Measurements from ENCODE around the gene GJC2.

Gene GJC2

DNA sequence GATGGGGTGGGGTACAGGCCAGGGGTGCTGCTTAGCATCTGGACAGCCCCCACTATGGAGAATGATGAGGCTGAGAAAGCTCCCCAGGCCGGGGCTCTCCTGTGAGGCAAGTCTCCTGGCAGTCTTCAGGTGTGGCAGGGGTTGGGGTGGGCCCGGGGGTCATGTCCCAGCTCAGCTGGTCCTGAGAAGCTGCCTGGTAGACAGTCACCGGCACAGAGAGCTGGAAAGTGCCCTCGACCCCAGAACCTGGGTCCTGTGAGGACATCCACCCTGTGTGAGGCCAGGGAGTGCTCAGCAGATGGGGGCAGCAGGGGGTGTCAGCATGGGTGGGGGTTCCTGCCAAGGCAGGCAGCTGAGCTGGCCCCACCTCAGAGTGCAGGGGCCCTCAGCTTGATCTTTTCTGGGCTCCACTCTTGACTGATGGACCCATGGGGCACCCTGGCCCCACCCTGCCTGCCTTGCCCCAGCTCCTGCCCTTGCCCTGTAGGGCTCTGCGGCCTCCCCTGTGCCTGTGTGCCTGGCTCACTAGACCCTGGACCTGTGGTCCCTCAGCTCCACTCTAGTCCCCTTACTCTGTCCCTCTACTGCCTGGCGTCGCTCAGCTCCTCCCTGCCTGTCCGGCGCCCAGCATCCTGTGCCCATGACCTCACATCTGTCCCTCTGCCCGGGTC lies 21.6 kb downstream of the GJC2 start:
- TF ChIP-seq TAF1 (IDR thresholded peaks at IDR 0.05; ENCODE audit: borderline replicate concordance, insufficient read depth, low read length) (no peak), FOXP2 (optimal IDR thresholded peaks at IDR 0.05; ENCODE audit: borderline replicate concordance, extremely low read depth, extremely low read length, insufficient read depth) (no peak), POLR2AphosphoS5 (IDR thresholded peaks at IDR 0.05; ENCODE audit: low read depth, low read length) (no peak), SIN3A (IDR thresholded peaks at IDR 0.05; ENCODE audit: borderline replicate concordance, insufficient read depth, low read length) (no peak)
- TF ChIP-seq, protein P1, sequence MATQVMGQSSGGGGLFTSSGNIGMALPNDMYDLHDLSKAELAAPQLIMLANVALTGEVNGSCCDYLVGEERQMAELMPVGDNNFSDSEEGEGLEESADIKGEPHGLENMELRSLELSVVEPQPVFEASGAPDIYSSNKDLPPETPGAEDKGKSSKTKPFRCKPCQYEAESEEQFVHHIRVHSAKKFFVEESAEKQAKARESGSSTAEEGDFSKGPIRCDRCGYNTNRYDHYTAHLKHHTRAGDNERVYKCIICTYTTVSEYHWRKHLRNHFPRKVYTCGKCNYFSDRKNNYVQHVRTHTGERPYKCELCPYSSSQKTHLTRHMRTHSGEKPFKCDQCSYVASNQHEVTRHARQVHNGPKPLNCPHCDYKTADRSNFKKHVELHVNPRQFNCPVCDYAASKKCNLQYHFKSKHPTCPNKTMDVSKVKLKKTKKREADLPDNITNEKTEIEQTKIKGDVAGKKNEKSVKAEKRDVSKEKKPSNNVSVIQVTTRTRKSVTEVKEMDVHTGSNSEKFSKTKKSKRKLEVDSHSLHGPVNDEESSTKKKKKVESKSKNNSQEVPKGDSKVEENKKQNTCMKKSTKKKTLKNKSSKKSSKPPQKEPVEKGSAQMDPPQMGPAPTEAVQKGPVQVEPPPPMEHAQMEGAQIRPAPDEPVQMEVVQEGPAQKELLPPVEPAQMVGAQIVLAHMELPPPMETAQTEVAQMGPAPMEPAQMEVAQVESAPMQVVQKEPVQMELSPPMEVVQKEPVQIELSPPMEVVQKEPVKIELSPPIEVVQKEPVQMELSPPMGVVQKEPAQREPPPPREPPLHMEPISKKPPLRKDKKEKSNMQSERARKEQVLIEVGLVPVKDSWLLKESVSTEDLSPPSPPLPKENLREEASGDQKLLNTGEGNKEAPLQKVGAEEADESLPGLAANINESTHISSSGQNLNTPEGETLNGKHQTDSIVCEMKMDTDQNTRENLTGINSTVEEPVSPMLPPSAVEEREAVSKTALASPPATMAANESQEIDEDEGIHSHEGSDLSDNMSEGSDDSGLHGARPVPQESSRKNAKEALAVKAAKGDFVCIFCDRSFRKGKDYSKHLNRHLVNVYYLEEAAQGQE (IDR thresholded peaks at IDR 0.05; ENCODE audit: insufficient read depth in 1 of 2, low read depth in 2 of 2, low read length in 2 of 2): no peak

DNA sequence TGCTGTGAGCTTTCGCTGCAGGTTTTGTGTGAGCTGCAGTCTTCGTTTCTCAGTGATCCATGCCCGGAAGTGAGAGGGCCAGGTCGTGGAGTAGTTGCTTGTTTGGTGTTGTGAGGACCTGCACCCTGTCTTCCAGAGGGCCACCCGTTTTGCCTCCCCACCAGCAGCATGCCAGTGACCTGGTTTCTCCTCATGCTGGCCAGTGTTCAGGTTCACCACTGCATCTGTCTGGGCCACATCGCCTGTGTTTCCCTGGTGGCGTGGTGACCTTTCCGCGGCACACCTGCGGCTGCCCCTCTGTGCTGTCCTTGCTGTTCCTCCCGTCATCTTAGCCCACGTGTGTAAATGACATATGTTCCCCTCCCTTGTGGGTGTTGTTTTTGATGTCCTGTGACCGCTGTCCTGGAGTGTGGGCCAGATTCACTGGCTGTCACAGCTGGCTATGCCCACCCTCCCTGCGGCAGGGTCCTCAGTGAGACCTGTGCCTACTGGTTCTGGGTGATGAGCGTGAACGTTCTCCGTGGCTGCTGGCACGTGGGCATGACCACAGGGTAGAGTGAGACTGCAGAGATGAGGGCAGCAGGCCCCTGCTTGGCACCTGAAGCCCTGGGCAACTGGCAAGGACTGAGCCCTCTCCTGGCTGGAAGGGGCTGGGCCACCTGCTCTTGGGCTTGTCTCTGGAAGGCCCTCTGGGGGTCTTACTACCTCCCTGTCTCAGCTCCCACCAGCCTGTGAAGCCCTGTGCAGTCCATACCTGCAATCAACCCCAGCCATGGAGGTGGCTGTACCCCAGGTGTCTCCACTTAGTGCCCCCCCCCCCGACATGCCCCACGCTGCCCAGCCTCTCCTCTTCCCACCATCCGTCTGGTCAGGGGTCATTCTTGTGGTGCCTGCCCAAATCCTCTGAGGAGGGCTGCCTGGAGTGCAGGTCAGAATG lies 23.1 kb downstream of the GJC2 start:
- no peak for TF ChIP-seq FOXP2 (optimal IDR thresholded peaks at IDR 0.05; ENCODE audit: borderline replicate concordance, extremely low read depth, extremely low read length, insufficient read depth)
- TF ChIP-seq POLR2AphosphoS5 (IDR thresholded peaks at IDR 0.05; ENCODE audit: low read depth, low read length): no peak
- TF ChIP-seq, protein P1 (IDR thresholded peaks at IDR 0.05; ENCODE audit: insufficient read depth in 1 of 2, low read depth in 2 of 2, low read length in 2 of 2): no peak
- TF ChIP-seq SIN3A (IDR thresholded peaks at IDR 0.05; ENCODE audit: borderline replicate concordance, insufficient read depth, low read length): no peak
- TF ChIP-seq TAF1 (IDR thresholded peaks at IDR 0.05; ENCODE audit: borderline replicate concordance, insufficient read depth, low read length): no peak

DNA sequence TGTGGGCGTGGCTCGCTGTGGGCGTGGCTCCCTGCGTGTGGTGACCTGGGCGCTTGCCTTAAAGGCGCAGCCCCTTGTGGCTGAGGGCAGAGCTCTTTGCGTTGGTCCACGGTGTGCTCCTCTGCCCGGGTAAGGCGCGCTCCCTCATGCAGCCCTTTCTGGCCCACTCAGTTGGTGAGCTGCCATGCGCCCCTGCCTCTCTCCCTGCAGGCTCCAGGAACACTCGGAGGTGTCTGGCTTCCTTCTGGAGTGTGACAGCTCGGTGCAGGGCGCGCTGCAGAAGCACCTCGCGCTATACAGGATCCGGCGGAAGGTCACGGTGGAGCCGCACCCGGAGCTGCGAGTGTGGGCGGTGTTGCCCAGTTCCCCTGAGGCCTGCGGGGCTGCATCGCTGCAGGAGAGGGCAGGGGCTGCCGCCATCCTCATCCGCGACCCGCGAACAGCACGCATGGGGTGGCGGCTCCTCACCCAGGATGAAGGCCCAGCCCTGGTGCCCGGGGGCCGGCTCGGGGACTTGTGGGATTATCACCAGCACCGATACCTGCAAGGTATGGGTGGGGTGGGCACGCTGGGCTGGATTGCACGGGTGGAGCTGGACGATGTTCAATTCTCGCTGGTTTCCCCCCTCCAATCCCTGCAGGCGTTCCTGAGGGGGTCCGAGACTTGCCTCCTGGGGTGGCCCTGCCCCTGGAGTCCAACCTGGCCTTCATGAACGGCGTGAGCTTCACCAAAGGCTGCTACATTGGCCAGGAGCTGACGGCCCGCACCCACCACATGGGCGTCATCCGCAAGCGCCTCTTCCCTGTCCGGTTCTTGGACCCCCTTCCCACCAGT lies 25.0 kb downstream of the GJC2 start:
- TF ChIP-seq TAF1 (IDR thresholded peaks at IDR 0.05; ENCODE audit: borderline replicate concordance, insufficient read depth, low read length) (no peak), POLR2AphosphoS5 (IDR thresholded peaks at IDR 0.05; ENCODE audit: low read depth, low read length) (no peak), SIN3A (IDR thresholded peaks at IDR 0.05; ENCODE audit: borderline replicate concordance, insufficient read depth, low read length) (no peak)

DNA sequence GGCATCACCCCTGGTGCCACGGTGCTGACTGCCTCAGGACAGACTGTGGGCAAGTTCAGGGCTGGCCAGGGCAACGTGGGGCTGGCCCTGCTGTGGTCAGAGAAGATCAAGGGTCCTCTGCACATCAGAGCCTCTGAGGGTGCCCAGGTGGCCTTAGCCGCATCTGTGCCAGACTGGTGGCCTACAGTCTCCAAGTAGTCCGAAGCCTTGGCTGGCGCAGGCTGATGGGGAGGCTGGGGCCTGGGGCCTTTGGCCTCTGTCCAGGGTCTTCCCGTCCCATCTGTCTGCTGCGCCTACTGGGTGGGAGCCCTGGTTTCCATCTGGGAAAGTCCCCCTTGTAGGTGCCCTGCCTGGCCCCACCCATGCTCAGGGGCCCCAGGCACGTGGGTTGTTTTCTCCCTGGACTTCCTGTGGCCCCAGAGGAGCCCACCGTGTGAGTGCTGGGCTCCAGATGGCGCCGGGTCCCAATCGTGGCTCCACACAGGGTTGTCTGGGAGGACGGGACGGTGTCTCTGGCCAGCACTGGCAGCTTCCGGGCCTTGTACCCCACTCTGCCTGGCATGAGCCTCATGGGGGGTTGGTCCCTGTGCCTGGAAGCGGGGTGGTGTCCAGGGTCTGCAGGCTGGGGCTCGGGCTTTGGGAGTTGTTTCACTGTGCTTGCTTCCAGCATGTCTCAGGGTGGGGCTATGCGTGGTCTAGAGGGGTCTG lies 25.7 kb downstream of the GJC2 start:
- no peak for TF ChIP-seq FOXP2 (optimal IDR thresholded peaks at IDR 0.05; ENCODE audit: borderline replicate concordance, extremely low read depth, extremely low read length, insufficient read depth)
- TF ChIP-seq SIN3A (IDR thresholded peaks at IDR 0.05; ENCODE audit: borderline replicate concordance, insufficient read depth, low read length): no peak
- TF ChIP-seq TAF1 (IDR thresholded peaks at IDR 0.05; ENCODE audit: borderline replicate concordance, insufficient read depth, low read length): no peak
- TF ChIP-seq, protein P1 (IDR thresholded peaks at IDR 0.05; ENCODE audit: insufficient read depth in 1 of 2, low read depth in 2 of 2, low read length in 2 of 2): no peak
- no peak for TF ChIP-seq POLR2AphosphoS5 (IDR thresholded peaks at IDR 0.05; ENCODE audit: low read depth, low read length)
